Measurements from ENCODE around the gene CMTM3.

CMTM3 gene

GRCh38 chr16:66662445-66663194, 58.1 kb downstream of the CMTM3 start:
- no peak for DNase-seq (ENCODE audit: low read depth)

Data from CMK (cell line).